Activated gamma-delta T cell (primary cell): Measurements from ENCODE around the gene TEX52.
"Not testable (repeated sequence)": the region's sequence is repeated elsewhere in the genome, so short reads cannot be mapped to it uniquely, and the experiment has no call there.

Experiments
- DNase-seq: peaks from one replicate; lab custom pipeline; 2025; lab: John Stamatoyannopoulos, UW

The TEX52 gene

GRCh38 chr12:2864198-2864597 is 7.4 kb upstream of the TEX52 start:
- no peak for DNase-seq

- DNase-seq, result not testable (repeated sequence)
Observed at GRCh38 chr12:2863402-2863801, 6.6 kb upstream of the TEX52 start.

GRCh38 chr12:2862876-2863275 is 6.0 kb upstream of the TEX52 start:
- DNase-seq, result no peak

- DNase-seq, result no peak
Observed at GRCh38 chr12:2860170-2860569, 3.3 kb upstream of the TEX52 start.

- no peak for DNase-seq
Observed at GRCh38 chr12:2858944-2859421, 2.1 kb upstream of the TEX52 start.

GRCh38 chr12:2858334-2858733 is 1.5 kb upstream of the TEX52 start:
- no peak for DNase-seq

- no peak for DNase-seq
Observed at GRCh38 chr12:2857576-2857975, 737 bp upstream of the TEX52 start.

GRCh38 chr12:2856051-2856450 is 788 bp downstream of the TEX52 start:
- no peak for DNase-seq

GRCh38 chr12:2855546-2855945 is 1.3 kb downstream of the TEX52 start:
- DNase-seq, result no peak

- no peak for DNase-seq
Observed at GRCh38 chr12:2854669-2855453, 2.0 kb downstream of the TEX52 start.

GRCh38 chr12:2853626-2854025 is 3.2 kb downstream of the TEX52 start:
- DNase-seq, result no peak

GRCh38 chr12:2851931-2852330 is 4.9 kb downstream of the TEX52 start:
- no peak for DNase-seq

GRCh38 chr12:2845280-2845679 is 11.6 kb downstream of the TEX52 start:
- no peak for DNase-seq

GRCh38 chr12:2844786-2845185 is 12.1 kb downstream of the TEX52 start:
- no peak for DNase-seq

- DNase-seq, result no peak
Observed at GRCh38 chr12:2842948-2843347, 13.9 kb downstream of the TEX52 start.

GRCh38 chr12:2841056-2841650 is 15.7 kb downstream of the TEX52 start:
- DNase-seq, result no peak

- no peak for DNase-seq
Observed at GRCh38 chr12:2836574-2836973, 20.3 kb downstream of the TEX52 start.

GRCh38 chr12:2835691-2836403 is 21.0 kb downstream of the TEX52 start:
- DNase-seq, result no peak

- no peak for DNase-seq
Observed at GRCh38 chr12:2834581-2835491, 22.0 kb downstream of the TEX52 start, which contains the start of gene NRIP2. TSS of gene NRIP2 (minus strand) at chr12:2835035. CDS start at chr12:2834983, 52 bp downstream.

- no peak for DNase-seq
Observed at GRCh38 chr12:2833810-2834209, 23.0 kb downstream of the TEX52 start.

GRCh38 chr12:2833327-2833726 is 23.5 kb downstream of the TEX52 start:
- no peak for DNase-seq
